ENCODE data around the gene DCAF4L1. TPM values are rescaled to one million over a fixed set of nuclear protein-coding genes. Genes with fewer than 3 reads are reported as not detected.

DCAF4L1 gene
- total RNA-seq, 1 donor from 2014 or later: 0.26 TPM

DNA sequence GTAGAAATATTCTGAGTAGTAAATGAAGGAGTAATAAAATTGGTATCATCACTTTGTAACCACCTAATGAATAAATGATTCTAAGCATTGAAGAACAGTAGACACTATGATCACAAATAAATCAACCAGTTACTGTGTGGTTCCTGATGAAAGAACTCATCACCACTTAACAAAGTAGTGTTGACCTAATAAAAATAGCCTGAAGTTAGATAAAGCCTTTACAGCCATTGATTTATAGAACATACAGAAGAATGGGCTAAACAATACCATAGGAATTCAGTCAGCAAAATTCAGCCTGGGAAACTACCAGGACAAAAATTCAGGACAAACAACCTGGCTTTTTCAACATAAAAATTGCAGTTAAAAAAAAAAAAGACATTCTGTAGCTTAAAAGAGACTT lies 17.8 kb downstream of the DCAF4L1 start:
- TF ChIP-seq, protein P1, sequence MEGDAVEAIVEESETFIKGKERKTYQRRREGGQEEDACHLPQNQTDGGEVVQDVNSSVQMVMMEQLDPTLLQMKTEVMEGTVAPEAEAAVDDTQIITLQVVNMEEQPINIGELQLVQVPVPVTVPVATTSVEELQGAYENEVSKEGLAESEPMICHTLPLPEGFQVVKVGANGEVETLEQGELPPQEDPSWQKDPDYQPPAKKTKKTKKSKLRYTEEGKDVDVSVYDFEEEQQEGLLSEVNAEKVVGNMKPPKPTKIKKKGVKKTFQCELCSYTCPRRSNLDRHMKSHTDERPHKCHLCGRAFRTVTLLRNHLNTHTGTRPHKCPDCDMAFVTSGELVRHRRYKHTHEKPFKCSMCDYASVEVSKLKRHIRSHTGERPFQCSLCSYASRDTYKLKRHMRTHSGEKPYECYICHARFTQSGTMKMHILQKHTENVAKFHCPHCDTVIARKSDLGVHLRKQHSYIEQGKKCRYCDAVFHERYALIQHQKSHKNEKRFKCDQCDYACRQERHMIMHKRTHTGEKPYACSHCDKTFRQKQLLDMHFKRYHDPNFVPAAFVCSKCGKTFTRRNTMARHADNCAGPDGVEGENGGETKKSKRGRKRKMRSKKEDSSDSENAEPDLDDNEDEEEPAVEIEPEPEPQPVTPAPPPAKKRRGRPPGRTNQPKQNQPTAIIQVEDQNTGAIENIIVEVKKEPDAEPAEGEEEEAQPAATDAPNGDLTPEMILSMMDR (IDR thresholded peaks at IDR 0.05; ENCODE audit: insufficient read depth, low read length, severe bottlenecking): no peak
- FAIRE-seq (no peak), DNase-seq (ENCODE audit: low read depth) (no peak)

DNA sequence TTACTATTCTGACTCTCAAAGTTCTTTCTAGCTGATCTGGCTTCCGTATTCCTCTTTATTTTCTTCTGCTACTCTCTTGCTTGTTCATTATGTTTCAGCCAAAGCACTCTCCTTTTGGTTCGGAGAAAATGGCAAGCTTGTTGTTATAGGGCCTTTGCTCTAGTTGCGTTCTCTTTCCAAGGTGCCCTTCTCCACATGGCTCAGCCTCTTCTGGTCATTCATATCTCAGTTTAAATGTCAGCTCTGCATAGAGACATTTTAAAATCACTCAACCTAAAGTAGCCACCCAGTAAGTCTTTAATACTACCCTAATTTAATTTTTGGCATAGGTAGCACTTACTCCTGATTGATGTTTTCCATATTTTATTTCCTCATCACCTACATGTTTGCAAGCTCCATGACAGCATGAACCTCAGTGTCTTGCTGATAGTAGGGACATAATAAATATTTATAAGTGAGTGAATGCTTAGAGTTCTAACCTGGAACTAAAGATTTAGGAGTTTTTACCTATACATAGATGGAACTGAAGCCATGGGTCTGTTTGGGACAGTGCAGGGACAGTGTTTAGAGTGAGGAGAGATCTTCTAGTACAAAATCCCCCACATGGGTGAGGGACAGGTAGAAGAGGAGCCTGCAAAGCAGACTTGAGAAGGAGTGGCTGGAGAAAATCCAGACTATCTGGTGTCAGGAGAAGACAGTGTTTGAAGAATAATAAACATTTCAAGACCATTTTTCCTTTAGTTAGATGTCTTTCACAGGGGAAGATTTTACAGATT lies 26.6 kb downstream of the DCAF4L1 start:
- H3K4me3 ChIP-seq (ENCODE audit: low read depth, low read length): no peak overlapping the region
- H3K27me3 ChIP-seq (ENCODE audit: control insufficient read depth, insufficient read depth, low read length): no peaks in the 10 kb centered on the region
- TF ChIP-seq, protein P1 (IDR thresholded peaks at IDR 0.05; ENCODE audit: insufficient read depth, low read length, severe bottlenecking): no peak
- no peak for FAIRE-seq
- no peak for DNase-seq (ENCODE audit: low read depth)
- peaks cover 1% of the 10 kb centered on the region for H3K36me3 ChIP-seq (ENCODE audit: control insufficient read depth, insufficient read depth, low read length)

More for the DNA sequence above, 17.8 kb downstream of the DCAF4L1 start:
- Histone ChIP-seq H3K27me3 (ENCODE audit: control insufficient read depth, insufficient read depth, low read length) (no peaks in the 10 kb centered on the region), H3K4me3 (ENCODE audit: low read depth, low read length) (no peak overlapping the region), H3K36me3 (ENCODE audit: control insufficient read depth, insufficient read depth, low read length) (no peaks in the 10 kb centered on the region)

DNA sequence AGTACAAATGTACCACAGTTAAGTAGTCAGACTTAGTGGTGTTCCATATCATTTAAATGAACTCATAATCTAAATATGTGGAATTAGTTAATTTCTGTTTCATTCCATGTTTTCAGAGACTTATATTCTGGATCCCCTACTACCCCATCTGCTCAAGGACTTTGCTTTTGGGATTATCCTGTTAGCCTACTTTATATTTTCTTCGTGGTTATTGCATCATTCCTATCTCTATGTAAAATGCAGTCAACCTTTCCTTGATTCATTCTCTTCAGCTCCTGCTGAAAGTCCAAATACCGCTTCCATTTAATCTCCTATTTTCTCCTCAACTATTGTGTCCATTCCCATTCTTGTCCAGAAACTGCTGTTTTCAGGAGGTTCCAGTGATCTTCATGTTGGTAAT lies 33.9 kb downstream of the DCAF4L1 start:
- peaks cover 1% of the 10 kb centered on the region for H3K36me3 ChIP-seq (ENCODE audit: control insufficient read depth, insufficient read depth, low read length)
- FAIRE-seq: no peak
- no peak overlapping the region for H3K4me3 ChIP-seq (ENCODE audit: low read depth, low read length)
- no peak for DNase-seq (ENCODE audit: low read depth)
- TF ChIP-seq, protein P1 (IDR thresholded peaks at IDR 0.05; ENCODE audit: insufficient read depth, low read length, severe bottlenecking): no peak
- H3K27me3 ChIP-seq (ENCODE audit: control insufficient read depth, insufficient read depth, low read length): no peaks in the 10 kb centered on the region

DNA sequence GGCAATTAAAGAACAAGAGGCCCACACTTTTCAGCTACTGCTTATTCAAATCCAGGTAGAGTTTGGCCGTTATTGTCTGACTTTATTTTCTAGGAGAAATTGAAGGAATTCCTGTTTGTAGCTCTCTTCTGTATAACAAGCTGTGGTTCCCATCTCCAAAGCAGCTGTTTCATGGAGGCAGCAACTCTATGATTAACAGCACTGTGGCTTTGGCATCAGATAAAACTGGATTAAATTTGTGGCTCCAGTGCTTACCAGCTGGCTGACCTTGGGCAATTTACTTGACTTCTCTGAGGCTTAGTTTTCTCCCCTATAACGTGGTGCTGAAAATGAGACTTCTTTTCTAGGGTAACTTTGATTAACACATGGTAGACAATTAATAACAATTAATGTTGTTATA lies 36.9 kb downstream of the DCAF4L1 start:
- FAIRE-seq (no peak), DNase-seq (ENCODE audit: low read depth) (no peak)
- no peaks in the 10 kb centered on the region for H3K27me3 ChIP-seq (ENCODE audit: control insufficient read depth, insufficient read depth, low read length)
- TF ChIP-seq, protein P1 (IDR thresholded peaks at IDR 0.05; ENCODE audit: insufficient read depth, low read length, severe bottlenecking): no peak
- no peaks in the 10 kb centered on the region for H3K36me3 ChIP-seq (ENCODE audit: control insufficient read depth, insufficient read depth, low read length)
- no peak overlapping the region for H3K4me3 ChIP-seq (ENCODE audit: low read depth, low read length)

Other genes starting within 250 kb of the DCAF4L1 start
- gene PHOX2B, start 233.0 kb upstream of the DCAF4L1 start, total RNA-seq: not detected in 2 replicates
- gene TMEM33, start 46.3 kb upstream of the DCAF4L1 start, total RNA-seq: 63.5 and 106 TPM in 2 replicates
- 49.4 and 54.5 TPM in 2 replicates for gene SLC30A9, start 8.8 kb downstream of the DCAF4L1 start, total RNA-seq
- not detected in 2 replicates for gene BEND4, start 170.9 kb downstream of the DCAF4L1 start, total RNA-seq

Measured in bronchial epithelial cell (primary cell).